ENCODE measurements around the gene LRRC28.

Gene LRRC28

DNA sequence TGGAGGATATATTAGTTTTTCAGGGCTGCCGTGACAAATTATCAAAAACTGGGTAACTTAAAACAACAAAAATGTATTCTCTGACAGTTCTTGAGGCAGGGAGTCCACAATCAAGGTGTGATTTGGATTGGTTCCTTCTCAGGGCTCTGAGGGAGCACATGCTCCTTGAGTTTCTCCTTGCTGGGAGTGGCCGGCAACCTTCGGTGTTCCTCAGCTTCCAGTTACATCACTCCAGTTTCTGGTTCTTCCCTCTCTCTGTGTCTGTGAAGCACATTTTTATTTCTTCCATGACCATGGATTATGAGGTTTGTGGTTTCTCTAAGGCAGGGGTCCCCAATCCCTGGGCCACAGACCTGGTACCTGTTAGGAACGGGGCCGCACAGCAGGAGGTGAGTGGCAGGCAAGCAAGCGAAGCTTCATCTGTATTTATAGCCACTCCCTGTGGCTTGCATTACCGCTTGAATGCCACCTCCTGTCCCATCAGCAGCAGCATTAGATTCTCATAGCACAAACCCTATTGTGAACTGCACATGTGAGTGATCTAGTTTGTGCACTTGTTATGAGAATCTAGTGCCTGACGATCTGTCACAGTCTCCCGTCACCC, 24.3 kb downstream of the LRRC28 start (continued):
- TF ChIP-seq ZNF610 (tag by site-specific recombination; IDR thresholded peaks at IDR 0.05; ENCODE audit: borderline replicate concordance) (peak; percentile 99), ZNF366 (tag by site-specific recombination; conservative IDR thresholded peaks at IDR 0.05) (peak; percentile 31; the same call in 1 of the 2 replicates), ZNF112 (tag by site-specific recombination; IDR thresholded peaks at IDR 0.05) (no peak), ZNF311 (tag by site-specific recombination; IDR thresholded peaks at IDR 0.05; ENCODE audit: borderline replicate concordance) (no peak), IKZF3 (tag by site-specific recombination; IDR thresholded peaks at IDR 0.05) (peak; percentile 54; the same call in 1 of the 2 replicates), ZNF221 (tag by site-specific recombination; IDR thresholded peaks at IDR 0.05; ENCODE audit: borderline replicate concordance) (no peak), SCRT2 (tag by site-specific recombination; IDR thresholded peaks at IDR 0.05) (peak; percentile 82), ZNF394 (tag by site-specific recombination; IDR thresholded peaks at IDR 0.05; ENCODE audit: borderline replicate concordance) (no peak), ZNF600 (tag by site-specific recombination; IDR thresholded peaks at IDR 0.05) (peak; percentile 34; the same call in 1 of the 2 replicates), ZNF561 (tag by site-specific recombination; IDR thresholded peaks at IDR 0.05; ENCODE audit: borderline replicate concordance) (peak; percentile 73), SP3 (tag by site-specific recombination; IDR thresholded peaks at IDR 0.05) (peak; percentile 11; the same call in 1 of the 2 replicates), AEBP2 (tag by site-specific recombination; IDR thresholded peaks at IDR 0.05; ENCODE audit: borderline replicate concordance) (no peak), ZNF529 (tag by site-specific recombination; IDR thresholded peaks at IDR 0.05; ENCODE audit: insufficient replicate concordance) (no peak), ZIC2 (tag by site-specific recombination; IDR thresholded peaks at IDR 0.05) (peak; percentile 80)
- TF ChIP-seq, protein P1, sequence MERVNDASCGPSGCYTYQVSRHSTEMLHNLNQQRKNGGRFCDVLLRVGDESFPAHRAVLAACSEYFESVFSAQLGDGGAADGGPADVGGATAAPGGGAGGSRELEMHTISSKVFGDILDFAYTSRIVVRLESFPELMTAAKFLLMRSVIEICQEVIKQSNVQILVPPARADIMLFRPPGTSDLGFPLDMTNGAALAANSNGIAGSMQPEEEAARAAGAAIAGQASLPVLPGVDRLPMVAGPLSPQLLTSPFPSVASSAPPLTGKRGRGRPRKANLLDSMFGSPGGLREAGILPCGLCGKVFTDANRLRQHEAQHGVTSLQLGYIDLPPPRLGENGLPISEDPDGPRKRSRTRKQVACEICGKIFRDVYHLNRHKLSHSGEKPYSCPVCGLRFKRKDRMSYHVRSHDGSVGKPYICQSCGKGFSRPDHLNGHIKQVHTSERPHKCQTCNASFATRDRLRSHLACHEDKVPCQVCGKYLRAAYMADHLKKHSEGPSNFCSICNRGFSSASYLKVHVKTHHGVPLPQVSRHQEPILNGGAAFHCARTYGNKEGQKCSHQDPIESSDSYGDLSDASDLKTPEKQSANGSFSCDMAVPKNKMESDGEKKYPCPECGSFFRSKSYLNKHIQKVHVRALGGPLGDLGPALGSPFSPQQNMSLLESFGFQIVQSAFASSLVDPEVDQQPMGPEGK (tag by site-specific recombination; IDR thresholded peaks at IDR 0.05): no peak
- TF ChIP-seq, protein P2, sequence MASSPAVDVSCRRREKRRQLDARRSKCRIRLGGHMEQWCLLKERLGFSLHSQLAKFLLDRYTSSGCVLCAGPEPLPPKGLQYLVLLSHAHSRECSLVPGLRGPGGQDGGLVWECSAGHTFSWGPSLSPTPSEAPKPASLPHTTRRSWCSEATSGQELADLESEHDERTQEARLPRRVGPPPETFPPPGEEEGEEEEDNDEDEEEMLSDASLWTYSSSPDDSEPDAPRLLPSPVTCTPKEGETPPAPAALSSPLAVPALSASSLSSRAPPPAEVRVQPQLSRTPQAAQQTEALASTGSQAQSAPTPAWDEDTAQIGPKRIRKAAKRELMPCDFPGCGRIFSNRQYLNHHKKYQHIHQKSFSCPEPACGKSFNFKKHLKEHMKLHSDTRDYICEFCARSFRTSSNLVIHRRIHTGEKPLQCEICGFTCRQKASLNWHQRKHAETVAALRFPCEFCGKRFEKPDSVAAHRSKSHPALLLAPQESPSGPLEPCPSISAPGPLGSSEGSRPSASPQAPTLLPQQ (tag by site-specific recombination; IDR thresholded peaks at IDR 0.05): 0 out of 2 replicates have a peak, but pooled peaks have one; percentile 39
- TF ChIP-seq, protein P3, sequence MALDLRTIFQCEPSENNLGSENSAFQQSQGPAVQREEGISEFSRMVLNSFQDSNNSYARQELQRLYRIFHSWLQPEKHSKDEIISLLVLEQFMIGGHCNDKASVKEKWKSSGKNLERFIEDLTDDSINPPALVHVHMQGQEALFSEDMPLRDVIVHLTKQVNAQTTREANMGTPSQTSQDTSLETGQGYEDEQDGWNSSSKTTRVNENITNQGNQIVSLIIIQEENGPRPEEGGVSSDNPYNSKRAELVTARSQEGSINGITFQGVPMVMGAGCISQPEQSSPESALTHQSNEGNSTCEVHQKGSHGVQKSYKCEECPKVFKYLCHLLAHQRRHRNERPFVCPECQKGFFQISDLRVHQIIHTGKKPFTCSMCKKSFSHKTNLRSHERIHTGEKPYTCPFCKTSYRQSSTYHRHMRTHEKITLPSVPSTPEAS (tag by site-specific recombination; IDR thresholded peaks at IDR 0.05): no peak

DNA sequence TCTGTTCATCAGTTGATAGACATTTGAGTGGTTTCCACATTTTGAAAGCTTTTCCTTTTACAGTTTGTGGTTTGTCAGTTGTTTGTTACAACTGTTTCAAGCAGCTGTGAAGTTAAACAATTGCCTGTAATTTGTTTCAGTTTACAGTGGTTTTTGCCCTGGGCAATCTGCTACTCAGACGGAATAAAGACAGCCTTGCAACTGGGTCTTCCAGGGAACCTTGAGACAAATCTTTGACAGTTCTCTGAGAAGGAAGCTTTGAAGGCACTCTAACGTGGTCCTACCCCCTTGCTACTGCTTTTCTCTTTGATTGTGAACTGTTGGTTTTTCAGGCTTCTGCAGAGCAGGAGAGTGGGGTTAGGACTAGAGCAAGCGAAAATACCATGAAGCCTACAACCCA, 28.0 kb downstream of the LRRC28 start:
- CTCF ChIA-PET: interaction anchor here (0.6 to 1.6 kb wide), 3 partner anchors 111 to 477 kb away, joined by 3 to 8 read pairs (median 3); no protein-coding TSS in a partner anchor
- H3K4me1 ChIP-seq (ENCODE audit: control insufficient read depth, insufficient read depth, low read length): peaks cover 3% of the 10 kb centered on the region; the same call in 1 of the 2 replicates

More for the DNA sequence above, 28.0 kb downstream of the LRRC28 start:
- POLR2A ChIA-PET: no interaction called here
- H3K36me3 ChIP-seq (ENCODE audit: control insufficient read depth in 2 of 2, insufficient read depth in 1 of 2, low read length in 2 of 2): no peaks in the 10 kb centered on the region
- H3K4me3 ChIP-seq (ENCODE audit: low read depth, low read length): no peak overlapping the region
- no peak overlapping the region for H3K27ac ChIP-seq (ENCODE audit: extremely low read depth, low read depth, low read length)
- TF ChIP-seq BCL11A (tag by site-specific recombination; IDR thresholded peaks at IDR 0.05; ENCODE audit: low read depth): no peak
- TF ChIP-seq EGR2 (tag by site-specific recombination; IDR thresholded peaks at IDR 0.05; ENCODE audit: low read depth): no peak
- TF ChIP-seq ZNF600 (tag by site-specific recombination; IDR thresholded peaks at IDR 0.05): no peak
- TF ChIP-seq ZBTB7A (tag by site-specific recombination; IDR thresholded peaks at IDR 0.05; ENCODE audit: low read depth): no peak
- no peaks in the 10 kb centered on the region for H3K9me3 ChIP-seq (ENCODE audit: control insufficient read depth, insufficient read depth, low read depth, low read length)
